ENCODE data around the gene MYZAP. TPM values are rescaled to one million over a fixed set of nuclear protein-coding genes. Genes with fewer than 3 reads are reported as not detected.

Gene MYZAP
- total and polyA plus RNA-seq, 2 donors from 2014 or later: 3.3 to 6.1 TPM

DNA sequence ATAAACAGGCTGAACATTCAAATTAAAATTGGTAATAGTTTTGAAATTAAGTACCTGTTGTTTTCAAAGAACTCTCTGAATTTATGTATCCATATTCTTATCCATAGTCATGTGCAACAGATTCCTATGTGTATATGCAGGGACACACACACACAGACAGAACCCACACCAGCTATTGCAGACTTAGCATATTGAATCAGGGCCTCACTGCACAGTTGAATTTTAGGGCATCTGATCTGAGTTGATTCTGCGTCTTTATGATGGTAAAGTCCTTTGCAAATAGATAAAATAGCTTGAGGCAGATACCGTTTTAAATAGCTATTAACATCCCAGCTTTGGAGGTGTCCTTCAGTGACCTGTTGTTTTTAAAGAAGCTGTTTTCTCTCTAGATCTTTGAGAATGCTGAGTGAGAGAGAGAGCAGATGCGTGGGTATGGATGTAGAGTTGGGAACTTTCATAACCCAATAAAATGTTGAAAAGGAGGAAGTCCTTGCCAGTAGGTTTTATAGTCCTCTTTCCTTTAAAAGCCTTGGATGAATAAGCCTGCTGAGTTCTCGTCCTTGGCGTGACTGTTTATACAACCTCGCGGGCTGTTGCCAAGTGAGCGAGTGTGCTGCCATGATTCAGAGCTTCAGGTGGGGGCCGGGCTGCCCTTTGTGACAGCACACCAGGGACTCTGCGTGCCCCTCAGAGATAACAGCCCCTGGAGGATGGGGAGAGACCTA lies 18.3 kb downstream of the MYZAP start:
- intact Hi-C loops (cut with DNase I): no loop called here
- no peak overlapping the region for H3K27ac ChIP-seq (ENCODE audit: low read depth in 2 of 2, low read length in 2 of 2)
- no peak overlapping the region for H3K9ac ChIP-seq (ENCODE audit: low read length in 3 of 3)
- H3K4me3 ChIP-seq (ENCODE audit: low read length in 3 of 3): no peak overlapping the region
- DNase-seq (peak; percentile 65 to 87 (median 70)), FAIRE-seq (no peak)
- H3K9me3 ChIP-seq (ENCODE audit: control insufficient read depth in 2 of 3, insufficient read depth in 1 of 3, low read length in 3 of 3): no peaks in the 10 kb centered on the region
- no peak for TF ChIP-seq CTCF (IDR thresholded peaks at IDR 0.05; ENCODE audit: borderline replicate concordance, extremely low read depth, insufficient read depth)
- H3K4me1 ChIP-seq (ENCODE audit: control insufficient read depth in 2 of 3, insufficient read depth in 2 of 3, low read depth in 1 of 3, low read length in 3 of 3): peaks cover 0 to 3% (median 0%) of the 10 kb centered on the region in 3 donors
- no peaks in the 10 kb centered on the region for H3K36me3 ChIP-seq (ENCODE audit: control insufficient read depth in 2 of 3, insufficient read depth in 3 of 3, low read length in 3 of 3)
- H3K27me3 ChIP-seq (ENCODE audit: control insufficient read depth, insufficient read depth, low read length): no peaks in the 10 kb centered on the region

GRCh38 chr15:57611123-57611522 lies 19.4 kb downstream of the MYZAP start:
- no peaks in the 10 kb centered on the region for H3K27me3 ChIP-seq (ENCODE audit: control insufficient read depth, insufficient read depth, low read length)
- no peak for FAIRE-seq
- H3K4me3 ChIP-seq (ENCODE audit: low read length in 3 of 3): no peak overlapping the region
- intact Hi-C loops (cut with DNase I): no loop called here
- DNase-seq: no peak
- TF ChIP-seq CTCF (IDR thresholded peaks at IDR 0.05; ENCODE audit: borderline replicate concordance, extremely low read depth, insufficient read depth): no peak
- no peaks in the 10 kb centered on the region for H3K36me3 ChIP-seq (ENCODE audit: control insufficient read depth in 2 of 3, insufficient read depth in 3 of 3, low read length in 3 of 3)
- peaks cover 0 to 3% (median 0%) of the 10 kb centered on the region in 3 donors for H3K4me1 ChIP-seq (ENCODE audit: control insufficient read depth in 2 of 3, insufficient read depth in 2 of 3, low read depth in 1 of 3, low read length in 3 of 3)
- H3K27ac ChIP-seq (ENCODE audit: low read depth in 2 of 2, low read length in 2 of 2): no peak overlapping the region
- H3K9me3 ChIP-seq (ENCODE audit: control insufficient read depth in 2 of 3, insufficient read depth in 1 of 3, low read length in 3 of 3): no peaks in the 10 kb centered on the region
- H3K9ac ChIP-seq (ENCODE audit: low read length in 3 of 3): no peak overlapping the region

DNA sequence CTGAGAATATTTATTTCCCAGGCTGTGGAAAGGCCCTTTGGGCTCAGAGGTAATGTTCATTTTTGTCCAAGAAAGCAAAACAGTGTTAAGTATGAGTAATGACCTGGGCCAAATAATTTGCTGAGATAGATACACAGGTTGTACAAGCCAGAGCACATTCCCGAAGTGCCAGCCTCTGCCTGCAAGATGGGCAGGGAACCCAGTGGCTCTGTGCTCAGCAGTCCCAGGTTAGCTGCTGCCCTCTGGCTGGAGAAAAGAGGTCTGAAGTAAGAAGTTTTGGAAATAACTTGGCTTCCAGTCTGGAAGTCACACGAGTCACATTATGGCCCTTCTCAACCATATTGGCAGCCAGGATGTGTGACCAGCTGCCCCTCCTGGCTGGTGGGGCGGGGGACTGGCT lies 20.2 kb downstream of the MYZAP start:
- DNase-seq (peak in 4 of 5 donors; percentile 23 to 78 (median 36)), FAIRE-seq (peak; percentile 33)
- Histone ChIP-seq H3K9me3 (ENCODE audit: control insufficient read depth in 2 of 3, insufficient read depth in 1 of 3, low read length in 3 of 3) (no peaks in the 10 kb centered on the region), H3K9ac (ENCODE audit: low read length in 3 of 3) (no peak overlapping the region), H3K27ac (ENCODE audit: low read depth in 2 of 2, low read length in 2 of 2) (no peak overlapping the region), H3K4me1 (ENCODE audit: control insufficient read depth in 2 of 3, insufficient read depth in 2 of 3, low read depth in 1 of 3, low read length in 3 of 3) (peaks cover 0 to 3% (median 0%) of the 10 kb centered on the region in 3 donors), H3K4me3 (ENCODE audit: low read length in 3 of 3) (no peak overlapping the region), H3K27me3 (ENCODE audit: control insufficient read depth, insufficient read depth, low read length) (no peaks in the 10 kb centered on the region), H3K36me3 (ENCODE audit: control insufficient read depth in 2 of 3, insufficient read depth in 3 of 3, low read length in 3 of 3) (no peaks in the 10 kb centered on the region)
- intact Hi-C loops (cut with DNase I): no loop called here
- TF ChIP-seq CTCF (IDR thresholded peaks at IDR 0.05; ENCODE audit: borderline replicate concordance, extremely low read depth, insufficient read depth): peak; percentile 57
